Measurements from ENCODE around the gene PLXDC1.

DNA sequence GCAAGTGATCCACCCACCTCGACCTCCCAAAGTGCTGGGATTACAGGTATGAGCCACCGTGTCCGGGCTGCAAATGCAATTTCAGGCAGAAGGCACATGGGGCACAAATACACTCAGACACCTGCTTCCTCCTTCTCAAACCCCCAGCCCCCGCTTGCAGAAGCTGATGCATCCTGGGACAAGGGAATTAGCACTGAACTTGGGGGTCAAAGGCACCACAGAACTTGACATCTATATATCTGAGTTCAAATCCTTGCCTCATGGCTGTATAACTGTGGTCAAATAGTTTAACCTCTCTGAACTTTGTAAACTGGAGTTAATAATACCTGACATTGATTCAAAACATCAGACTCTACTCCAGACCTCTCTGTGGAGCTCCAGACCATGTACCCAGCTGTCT lies 18.7 kb upstream of the PLXDC1 start:
- TF ChIP-seq, protein P1, sequence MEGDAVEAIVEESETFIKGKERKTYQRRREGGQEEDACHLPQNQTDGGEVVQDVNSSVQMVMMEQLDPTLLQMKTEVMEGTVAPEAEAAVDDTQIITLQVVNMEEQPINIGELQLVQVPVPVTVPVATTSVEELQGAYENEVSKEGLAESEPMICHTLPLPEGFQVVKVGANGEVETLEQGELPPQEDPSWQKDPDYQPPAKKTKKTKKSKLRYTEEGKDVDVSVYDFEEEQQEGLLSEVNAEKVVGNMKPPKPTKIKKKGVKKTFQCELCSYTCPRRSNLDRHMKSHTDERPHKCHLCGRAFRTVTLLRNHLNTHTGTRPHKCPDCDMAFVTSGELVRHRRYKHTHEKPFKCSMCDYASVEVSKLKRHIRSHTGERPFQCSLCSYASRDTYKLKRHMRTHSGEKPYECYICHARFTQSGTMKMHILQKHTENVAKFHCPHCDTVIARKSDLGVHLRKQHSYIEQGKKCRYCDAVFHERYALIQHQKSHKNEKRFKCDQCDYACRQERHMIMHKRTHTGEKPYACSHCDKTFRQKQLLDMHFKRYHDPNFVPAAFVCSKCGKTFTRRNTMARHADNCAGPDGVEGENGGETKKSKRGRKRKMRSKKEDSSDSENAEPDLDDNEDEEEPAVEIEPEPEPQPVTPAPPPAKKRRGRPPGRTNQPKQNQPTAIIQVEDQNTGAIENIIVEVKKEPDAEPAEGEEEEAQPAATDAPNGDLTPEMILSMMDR (CRISPR knock-in tag; IDR thresholded peaks at IDR 0.05): no peak
- TF ChIP-seq, protein P2, sequence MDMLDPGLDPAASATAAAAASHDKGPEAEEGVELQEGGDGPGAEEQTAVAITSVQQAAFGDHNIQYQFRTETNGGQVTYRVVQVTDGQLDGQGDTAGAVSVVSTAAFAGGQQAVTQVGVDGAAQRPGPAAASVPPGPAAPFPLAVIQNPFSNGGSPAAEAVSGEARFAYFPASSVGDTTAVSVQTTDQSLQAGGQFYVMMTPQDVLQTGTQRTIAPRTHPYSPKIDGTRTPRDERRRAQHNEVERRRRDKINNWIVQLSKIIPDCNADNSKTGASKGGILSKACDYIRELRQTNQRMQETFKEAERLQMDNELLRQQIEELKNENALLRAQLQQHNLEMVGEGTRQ (IDR thresholded peaks at IDR 0.05; ENCODE audit: low read depth, low read length): no peak
- TF ChIP-seq, protein P2 (CRISPR knock-in tag; IDR thresholded peaks at IDR 0.05; ENCODE audit: borderline replicate concordance): no peak
- TF ChIP-seq ZNF709 (CRISPR knock-in tag; IDR thresholded peaks at IDR 0.05) (no peak), POLR2A (IDR thresholded peaks at IDR 0.05; ENCODE audit: insufficient read depth in 1 of 2, low read depth in 2 of 2, low read length in 2 of 2) (no peak), FOXP1 (IDR thresholded peaks at IDR 0.05) (no peak), FOXP1 (CRISPR knock-in tag; IDR thresholded peaks at IDR 0.05) (no peak), ZNF317 (CRISPR knock-in tag; IDR thresholded peaks at IDR 0.05) (no peak), ZBTB3 (CRISPR knock-in tag; IDR thresholded peaks at IDR 0.05; ENCODE audit: borderline replicate concordance, low read depth) (no peak), ETV6 (CRISPR knock-in tag; conservative IDR thresholded peaks at IDR 0.05) (no peak), ZNF567 (CRISPR knock-in tag; IDR thresholded peaks at IDR 0.05; ENCODE audit: borderline replicate concordance) (no peak), ZNF207 (IDR thresholded peaks at IDR 0.05; ENCODE audit: borderline replicate concordance) (no peak), TBL1XR1 (IDR thresholded peaks at IDR 0.05; ENCODE audit: borderline replicate concordance, low read length, partially characterized antibody) (no peak)
- TF ChIP-seq, protein P3, sequence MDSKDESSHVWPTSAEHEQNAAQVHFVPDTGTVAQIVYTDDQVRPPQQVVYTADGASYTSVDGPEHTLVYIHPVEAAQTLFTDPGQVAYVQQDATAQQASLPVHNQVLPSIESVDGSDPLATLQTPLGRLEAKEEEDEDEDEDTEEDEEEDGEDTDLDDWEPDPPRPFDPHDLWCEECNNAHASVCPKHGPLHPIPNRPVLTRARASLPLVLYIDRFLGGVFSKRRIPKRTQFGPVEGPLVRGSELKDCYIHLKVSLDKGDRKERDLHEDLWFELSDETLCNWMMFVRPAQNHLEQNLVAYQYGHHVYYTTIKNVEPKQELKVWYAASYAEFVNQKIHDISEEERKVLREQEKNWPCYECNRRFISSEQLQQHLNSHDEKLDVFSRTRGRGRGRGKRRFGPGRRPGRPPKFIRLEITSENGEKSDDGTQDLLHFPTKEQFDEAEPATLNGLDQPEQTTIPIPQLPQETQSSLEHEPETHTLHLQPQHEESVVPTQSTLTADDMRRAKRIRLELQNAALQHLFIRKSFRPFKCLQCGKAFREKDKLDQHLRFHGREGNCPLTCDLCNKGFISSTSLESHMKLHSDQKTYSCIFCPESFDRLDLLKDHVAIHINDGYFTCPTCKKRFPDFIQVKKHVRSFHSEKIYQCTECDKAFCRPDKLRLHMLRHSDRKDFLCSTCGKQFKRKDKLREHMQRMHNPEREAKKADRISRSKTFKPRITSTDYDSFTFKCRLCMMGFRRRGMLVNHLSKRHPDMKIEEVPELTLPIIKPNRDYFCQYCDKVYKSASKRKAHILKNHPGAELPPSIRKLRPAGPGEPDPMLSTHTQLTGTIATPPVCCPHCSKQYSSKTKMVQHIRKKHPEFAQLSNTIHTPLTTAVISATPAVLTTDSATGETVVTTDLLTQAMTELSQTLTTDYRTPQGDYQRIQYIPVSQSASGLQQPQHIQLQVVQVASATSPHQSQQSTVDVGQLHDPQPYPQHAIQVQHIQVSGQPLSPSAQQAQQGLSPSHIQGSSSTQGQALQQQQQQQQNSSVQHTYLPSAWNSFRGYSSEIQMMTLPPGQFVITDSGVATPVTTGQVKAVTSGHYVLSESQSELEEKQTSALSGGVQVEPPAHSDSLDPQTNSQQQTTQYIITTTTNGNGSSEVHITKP (CRISPR knock-in tag; IDR thresholded peaks at IDR 0.05; ENCODE audit: low read depth): no peak
- TF ChIP-seq, protein P4, sequence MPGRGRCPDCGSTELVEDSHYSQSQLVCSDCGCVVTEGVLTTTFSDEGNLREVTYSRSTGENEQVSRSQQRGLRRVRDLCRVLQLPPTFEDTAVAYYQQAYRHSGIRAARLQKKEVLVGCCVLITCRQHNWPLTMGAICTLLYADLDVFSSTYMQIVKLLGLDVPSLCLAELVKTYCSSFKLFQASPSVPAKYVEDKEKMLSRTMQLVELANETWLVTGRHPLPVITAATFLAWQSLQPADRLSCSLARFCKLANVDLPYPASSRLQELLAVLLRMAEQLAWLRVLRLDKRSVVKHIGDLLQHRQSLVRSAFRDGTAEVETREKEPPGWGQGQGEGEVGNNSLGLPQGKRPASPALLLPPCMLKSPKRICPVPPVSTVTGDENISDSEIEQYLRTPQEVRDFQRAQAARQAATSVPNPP (CRISPR knock-in tag; IDR thresholded peaks at IDR 0.05): no peak
